HG03060 (cell line): ENCODE measurements around the gene PAPSS2.

Experiments used
- ATAC-seq: cut with Tn5 transposase; IDR thresholded peaks from one replicate; pipeline ENCODE4 v1.9.1; 2021; ENCODE audit warnings: low read depth, moderate number of reproducible peaks; ENCODE audit not compliant: unreplicated experiment

The PAPSS2 gene

DNA sequence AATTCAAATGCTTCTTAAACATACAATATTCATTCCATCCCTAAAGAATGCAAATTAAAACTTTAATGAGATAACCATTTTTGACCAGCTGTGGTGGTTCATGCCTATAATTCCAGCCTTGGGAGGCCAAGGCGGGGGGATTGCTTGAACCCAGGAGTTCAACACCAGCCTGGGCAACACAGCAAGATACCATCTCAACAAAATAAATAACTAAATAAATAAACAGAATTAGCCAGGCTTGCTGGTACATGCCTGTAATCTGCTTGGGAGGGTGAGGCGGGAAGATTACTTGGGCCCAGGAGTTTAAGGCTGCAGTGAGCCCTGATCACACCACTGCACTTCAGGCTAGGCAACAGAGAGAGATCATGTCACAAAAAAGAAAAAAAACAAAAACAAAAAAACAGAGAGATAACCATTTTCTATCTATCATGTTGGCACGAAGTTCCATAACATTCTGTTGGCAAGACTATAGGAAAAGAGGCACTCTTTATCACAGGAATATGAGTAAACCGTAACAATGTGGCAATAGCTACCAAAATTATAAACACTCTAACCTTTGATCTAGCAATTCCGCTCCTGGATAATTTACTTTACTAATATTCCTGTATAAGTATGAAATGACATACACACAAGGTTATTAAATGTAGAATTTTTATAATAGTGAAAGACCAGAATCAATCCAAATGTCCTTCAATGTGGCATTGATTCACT lies 106.1 kb downstream of the PAPSS2 start:
- ATAC-seq: no peak

DNA sequence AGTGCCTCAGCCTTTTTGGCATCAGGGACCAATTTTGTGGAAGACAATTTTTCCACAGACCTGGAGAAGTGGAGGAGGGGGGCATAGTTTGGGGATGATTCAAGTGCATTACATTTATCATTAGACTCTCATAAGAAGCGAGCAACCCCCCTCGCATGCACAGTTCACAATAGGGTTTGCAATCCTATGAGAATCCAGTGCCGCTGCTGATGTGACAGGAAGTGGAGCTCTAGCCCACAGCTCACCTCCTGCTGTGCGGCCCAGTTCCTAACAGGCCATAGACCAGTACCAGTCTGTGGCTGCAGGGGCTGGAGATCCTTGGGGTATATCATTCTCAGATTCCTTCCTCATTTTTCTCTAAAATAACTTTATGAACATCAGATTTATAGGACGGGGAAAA lies 107.6 kb downstream of the PAPSS2 start:
- no peak for ATAC-seq

DNA sequence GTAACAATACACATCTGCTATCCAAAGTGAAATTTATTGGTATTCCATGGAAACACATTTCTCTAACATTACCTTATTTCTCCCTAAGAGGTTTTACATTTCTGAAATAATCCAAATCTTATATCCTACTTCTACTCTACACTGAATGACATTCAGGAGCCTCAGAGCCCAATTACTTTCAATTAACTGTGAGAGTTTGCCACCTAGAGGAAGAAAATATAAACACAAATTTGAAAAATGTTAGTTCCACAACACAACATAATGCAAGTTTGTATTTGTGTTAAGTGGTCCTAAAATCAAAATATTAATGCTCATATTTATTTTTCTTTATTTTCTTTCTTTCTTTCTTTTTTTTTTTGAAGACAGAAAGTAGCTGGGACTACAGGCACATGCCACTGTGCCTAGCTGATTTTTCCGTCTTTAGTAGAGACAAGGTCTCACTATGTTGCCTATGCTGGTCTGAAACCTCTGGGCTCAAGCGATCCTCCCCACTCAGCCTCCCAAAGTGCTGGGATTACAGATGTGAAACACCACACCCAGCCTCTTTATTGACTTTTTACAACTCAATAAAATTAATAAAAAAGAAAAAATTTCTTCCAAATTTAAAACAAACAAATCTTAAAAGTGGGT lies 112.3 kb downstream of the PAPSS2 start:
- ATAC-seq: no peak

DNA sequence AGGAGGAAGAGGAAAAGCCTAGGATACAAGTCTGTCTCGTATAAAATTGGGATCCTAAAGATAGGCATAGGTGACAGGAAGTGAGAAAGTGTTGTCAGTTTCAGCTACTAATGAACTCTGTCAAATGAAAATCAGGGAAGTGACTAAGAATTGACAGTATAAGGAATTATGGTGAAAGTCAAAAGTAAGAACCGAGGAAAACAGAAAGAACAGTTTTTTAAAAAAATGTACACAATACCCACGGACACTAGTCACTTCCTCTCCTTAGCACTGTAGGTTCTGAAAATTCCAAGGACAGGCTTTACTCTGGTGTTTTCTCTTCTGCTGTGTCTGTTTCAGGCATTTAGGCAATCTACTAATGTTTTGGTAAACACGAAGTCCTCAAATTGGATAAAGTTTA lies 116.1 kb downstream of the PAPSS2 start:
- ATAC-seq: no peak

DNA sequence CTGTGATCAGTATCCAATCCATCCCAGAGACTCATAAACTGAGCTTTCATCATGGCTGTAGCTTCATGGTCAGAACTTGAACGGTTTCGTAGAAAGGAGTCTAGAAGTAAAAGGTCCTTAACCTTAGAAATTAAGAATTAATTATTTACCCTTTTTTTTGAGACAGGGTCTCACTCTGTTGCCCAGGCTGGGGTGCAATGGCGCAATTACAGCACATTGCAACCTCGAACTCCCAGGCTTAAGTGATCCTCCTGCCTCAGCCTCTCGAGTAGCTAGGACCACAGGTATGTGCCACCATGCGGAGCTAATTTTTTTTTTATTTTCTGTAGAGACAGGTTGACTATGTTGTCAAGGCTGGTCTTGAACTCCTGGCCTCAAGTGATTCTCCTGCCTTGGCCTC lies 116.7 kb downstream of the PAPSS2 start:
- ATAC-seq: no peak

DNA sequence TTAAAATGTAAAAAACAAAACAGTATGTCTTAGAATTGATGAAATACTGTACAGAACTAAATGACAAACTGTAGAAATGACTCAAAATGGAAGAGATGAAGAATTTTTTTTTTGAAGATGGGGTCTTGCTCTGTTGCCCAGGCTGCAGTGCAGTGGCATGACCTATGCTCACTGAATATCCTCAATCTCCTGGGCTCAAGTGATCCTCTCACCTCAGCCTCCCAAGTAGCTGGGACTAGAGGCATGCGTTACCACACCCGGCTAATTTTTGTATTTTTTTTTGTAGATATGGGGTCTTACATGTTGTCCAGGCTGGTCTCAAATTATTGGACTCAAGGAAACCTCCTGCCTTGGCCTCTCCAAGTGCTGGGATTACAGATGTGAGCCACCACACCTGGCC lies 121.9 kb downstream of the PAPSS2 start:
- ATAC-seq: no peak

DNA sequence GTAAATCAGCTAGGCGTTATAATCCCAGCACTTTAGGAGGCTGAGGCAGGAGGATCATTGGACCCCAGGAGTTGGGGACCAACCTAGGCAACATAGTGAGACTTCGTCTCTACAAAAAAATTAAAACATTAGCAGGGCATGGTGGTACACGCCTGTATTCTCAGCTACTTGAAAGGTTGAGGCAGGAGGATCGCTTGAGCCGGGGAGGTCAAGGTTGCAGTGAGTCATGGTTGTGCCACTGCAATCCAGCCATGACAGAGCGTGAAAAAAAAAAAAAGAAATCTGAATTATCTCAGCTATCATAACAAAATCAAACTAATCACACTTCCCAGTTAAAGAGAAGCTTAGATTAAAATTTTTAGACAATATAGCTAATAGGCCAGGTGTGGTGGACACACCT lies 123.0 kb downstream of the PAPSS2 start:
- ATAC-seq: no peak

DNA sequence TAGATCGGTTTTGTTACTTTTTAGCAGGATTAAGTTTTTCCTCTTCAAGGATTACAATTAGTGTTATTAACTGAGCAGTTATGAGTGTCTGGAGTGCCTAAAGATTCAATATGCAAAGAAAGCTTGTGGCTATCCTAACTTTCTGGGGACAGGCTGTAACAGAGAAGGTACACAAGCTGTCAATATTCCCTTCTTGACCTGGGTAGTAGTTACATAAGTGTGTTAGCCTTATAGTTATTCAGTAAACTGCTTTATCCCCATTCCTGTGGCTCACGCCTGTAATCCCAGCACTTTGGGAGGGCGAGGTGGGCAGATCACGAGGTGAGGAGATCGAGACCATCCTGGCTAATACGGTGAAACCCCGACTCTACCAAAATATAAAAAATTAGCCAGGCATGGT lies 126.7 kb downstream of the PAPSS2 start:
- no peak for ATAC-seq

DNA sequence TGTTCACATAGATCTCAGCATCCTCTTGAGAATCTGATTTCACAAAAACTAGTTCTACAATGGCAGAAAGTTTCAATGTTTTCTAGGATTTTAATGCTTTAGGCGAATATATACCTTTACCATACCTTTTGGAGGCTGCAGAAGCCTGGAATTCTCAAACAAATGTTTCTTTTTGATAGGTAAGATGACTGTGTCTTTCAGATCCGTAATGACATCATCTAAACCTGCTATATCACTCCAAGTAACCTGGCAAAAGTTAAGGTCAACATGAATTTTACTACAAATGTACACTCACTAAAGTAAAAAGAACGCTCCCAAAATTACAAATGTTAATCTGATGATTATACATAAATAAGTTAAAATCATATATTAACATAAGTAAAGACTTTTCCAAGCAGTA lies 130.5 kb downstream of the PAPSS2 start:
- no peak for ATAC-seq

DNA sequence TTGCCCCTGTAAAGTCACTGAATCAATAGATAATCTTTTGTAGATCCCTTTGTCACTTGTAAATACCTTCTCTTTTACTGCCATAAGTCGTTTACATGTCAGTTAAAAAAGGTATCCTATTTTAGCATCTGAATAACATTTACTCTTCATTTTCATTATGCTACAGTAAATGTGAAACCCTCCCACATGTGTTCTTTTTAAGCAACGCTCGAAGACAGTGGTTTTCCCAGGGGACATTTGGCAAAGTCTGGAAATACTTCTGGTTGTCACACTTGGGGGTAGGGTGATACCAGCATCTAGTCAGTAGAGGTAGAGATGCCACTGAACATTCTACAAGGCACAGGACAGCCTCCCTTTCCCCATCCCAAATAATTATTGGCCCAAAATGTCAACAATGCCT lies 134.6 kb downstream of the PAPSS2 start:
- ATAC-seq: no peak
